H1 (cell line): ENCODE data around the gene NRXN2. TPM values are rescaled to one million over a fixed set of nuclear protein-coding genes. Genes with fewer than 3 reads are reported as not detected.

ENCODE experiments used
- CTCF ChIA-PET: fragments of 300-600 bp; sonication (Branson Sonifier 250); formaldehyde crosslinking; loops from one replicate; lab custom pipeline; 2021; ENCODE audit not compliant: partially characterized antibody; lab: Charles Lee
- POLR2A ChIA-PET: fragments of 300-600 bp; sonication (Branson Sonifier 250); formaldehyde crosslinking; loops from one replicate; lab custom pipeline; 2021; ENCODE audit warnings: inconsistent platforms; ENCODE audit not compliant: partially characterized antibody; lab: Charles Lee
- DNase-seq, 2 experiments: peaks; one replicate each; pipeline versions ENCODE4 v3.0.0 to v3.0.0-alpha.2; 2010 to 2022; ENCODE audit warnings: low spot score in 2 of 2, low read depth in 1 of 2, mixed read lengths in 1 of 2
- FAIRE-seq: peaks from 2 replicates; lab custom pipeline; 2011; peaks lifted over from hg19 to GRCh38; lab: Jason Lieb, UNC
- H2AFZ ChIP-seq: 2 replicates; pipeline ENCODE4 v1.8.1; 2012; ENCODE audit warnings: low read length, inconsistent platforms
- H2AK5ac ChIP-seq: 2 replicates; pipeline ENCODE4 v1.6.1; 2013; ENCODE audit warnings: low read depth, low read length
- H2BK120ac ChIP-seq: replicated peaks from 2 replicates; pipeline ENCODE3; 2013; ENCODE audit warnings: low read depth, low read length, inconsistent platforms
- H2BK12ac ChIP-seq: 2 replicates; pipeline ENCODE4 v1.6.1; 2013; ENCODE audit warnings: low read depth, low read length
- H2BK15ac ChIP-seq: 2 replicates; pipeline ENCODE4 v1.6.1; 2013; ENCODE audit warnings: low read length
- H2BK20ac ChIP-seq: 2 replicates; pipeline ENCODE4 v1.6.1; 2013; ENCODE audit warnings: low read length
- H2BK5ac ChIP-seq: 2 replicates; pipeline ENCODE4 v1.6.1; 2013; ENCODE audit warnings: low read depth, low read length
- H3K14ac ChIP-seq: 2 replicates; pipeline ENCODE4 v1.6.1; 2013; ENCODE audit warnings: inconsistent platforms; ENCODE audit not compliant: insufficient read length
- H3K18ac ChIP-seq: 2 replicates; pipeline ENCODE4 v1.6.1; 2013; ENCODE audit warnings: low read length; ENCODE audit errors: extremely low read depth
- H3K23ac ChIP-seq: 2 replicates; pipeline ENCODE4 v1.6.1; 2013; ENCODE audit warnings: inconsistent platforms; ENCODE audit not compliant: insufficient read length
- H3K23me2 ChIP-seq: 2 replicates; pipeline ENCODE4 v1.6.1; 2013; ENCODE audit warnings: low read depth, low read length
- H3K27ac ChIP-seq: 2 replicates; pipeline ENCODE4 v1.6.1; 2011; ENCODE audit warnings: low read depth, low read length, inconsistent platforms
- H3K27me3 ChIP-seq, 4 experiments: replicated peaks in 1 of 4; 1 replicate in 1 of 4; 2 replicates in 3 of 4; pipeline versions ENCODE4 v1.6.1 to v1.8.1; 2011 to 2013; ENCODE audit warnings: low read length in 3 of 4, mild to moderate bottlenecking in 3 of 4, inconsistent platforms in 2 of 4, mixed read lengths in 2 of 4, moderate library complexity in 1 of 4; ENCODE audit not compliant: control insufficient read depth in 3 of 4, insufficient read depth in 3 of 4; ENCODE audit errors: extremely low read depth in 1 of 4
- H3K36me3 ChIP-seq, 4 experiments: 2 replicates each; pipeline versions ENCODE4 v1.6.1 to v1.8.1; 2011 to 2013; ENCODE audit warnings: mild to moderate bottlenecking in 4 of 4, low read length in 3 of 4, moderate library complexity in 2 of 4, control low read depth in 1 of 4, inconsistent platforms in 1 of 4; ENCODE audit not compliant: insufficient read depth in 4 of 4, control insufficient read depth in 2 of 4
- H3K4ac ChIP-seq: replicated peaks from 2 replicates; pipeline ENCODE3; 2013; ENCODE audit warnings: low read length, low read depth, mixed read lengths, inconsistent platforms; ENCODE audit not compliant: insufficient read length
- H3K4me1 ChIP-seq, 4 experiments: replicated peaks in 1 of 4; 1 replicate in 1 of 4; 2 replicates in 3 of 4; pipeline versions ENCODE4 v1.6.1 to v1.8.1; 2011 to 2013; ENCODE audit warnings: low read length in 3 of 4, inconsistent platforms in 2 of 4, mixed read lengths in 1 of 4; ENCODE audit not compliant: insufficient read depth in 4 of 4, control insufficient read depth in 3 of 4
- H3K4me2 ChIP-seq, 2 experiments: 2 replicates each; pipeline versions ENCODE4 v1.6.1 to v1.8.1; 2011 to 2013; ENCODE audit warnings: low read depth in 2 of 2, low read length in 2 of 2, control low read depth in 1 of 2, inconsistent platforms in 1 of 2, mild to moderate bottlenecking in 1 of 2; ENCODE audit not compliant: insufficient read depth in 1 of 2
- H3K4me3 ChIP-seq, 4 experiments: fragments of 200-600, 300-600 bp in 1 of 4; sonication (generic), shearing (Covaris generic), sonication (Bioruptor Twin) in 1 of 4; 2 replicates each; pipeline versions ENCODE4 v1.5.1 to v1.8.1; 2011 to 2016; ENCODE audit warnings: low read length in 4 of 4, low read depth in 3 of 4, control low read depth in 2 of 4, inconsistent platforms in 2 of 4, mild to moderate bottlenecking in 2 of 4, mixed read lengths in 1 of 4, moderate library complexity in 1 of 4; ENCODE audit not compliant: insufficient read depth in 2 of 4; ENCODE audit errors: extremely low read depth in 1 of 4
- H3K56ac ChIP-seq: replicated peaks from 2 replicates; pipeline ENCODE3; 2013; ENCODE audit warnings: low read depth, mild to moderate bottlenecking, mixed read lengths, low read length, inconsistent platforms; ENCODE audit not compliant: insufficient read length
- H3K79me1 ChIP-seq: 2 replicates; pipeline ENCODE4 v1.6.1; 2013; ENCODE audit warnings: low read depth, low read length, control low read depth
- H3K79me2 ChIP-seq, 2 experiments: 2 replicates each; pipeline versions ENCODE4 v1.6.1 to v1.8.1; 2012 to 2013; ENCODE audit warnings: low read length in 2 of 2, mild to moderate bottlenecking in 2 of 2, inconsistent platforms in 1 of 2; ENCODE audit not compliant: insufficient read depth in 2 of 2, control insufficient read depth in 1 of 2
- H3K9ac ChIP-seq, 4 experiments: replicated peaks in 1 of 4; 1 replicate in 1 of 4; 2 replicates in 3 of 4; pipeline versions ENCODE4 v1.6.1 to v1.8.1; 2011 to 2013; ENCODE audit warnings: low read depth in 3 of 4, low read length in 3 of 4, control low read depth in 2 of 4, mild to moderate bottlenecking in 2 of 4, moderate library complexity in 2 of 4, inconsistent platforms in 1 of 4; ENCODE audit errors: extremely low read depth in 1 of 4
- H3K9me3 ChIP-seq, 2 experiments: 2 replicates each; pipeline versions ENCODE4 v1.6.1 to v1.8.1; 2012 to 2013; ENCODE audit warnings: mild to moderate bottlenecking in 2 of 2, moderate library complexity in 2 of 2, control low read depth in 1 of 2, inconsistent platforms in 1 of 2, low read depth in 1 of 2, low read length in 1 of 2, mixed read lengths in 1 of 2; ENCODE audit not compliant: insufficient read depth in 2 of 2
- H4K20me1 ChIP-seq, 2 experiments: replicated peaks in 1 of 2; 2 replicates each; pipeline versions ENCODE3 to v1.8.1; 2011 to 2013; ENCODE audit warnings: inconsistent platforms in 2 of 2, low read length in 2 of 2, mild to moderate bottlenecking in 1 of 2; ENCODE audit not compliant: insufficient read depth in 2 of 2, control insufficient read depth in 1 of 2
- H4K5ac ChIP-seq: 2 replicates; pipeline ENCODE4 v1.6.1; 2013; ENCODE audit warnings: low read length, low read depth, mixed read lengths, inconsistent platforms; ENCODE audit not compliant: insufficient read length
- H4K8ac ChIP-seq: 2 replicates; pipeline ENCODE4 v1.8.0; 2013; ENCODE audit warnings: mild to moderate bottlenecking, moderate library complexity, low read length, inconsistent platforms; ENCODE audit not compliant: insufficient read depth; ENCODE audit errors: extremely low read depth
- H4K91ac ChIP-seq: replicated peaks from 2 replicates; pipeline ENCODE3; 2013; ENCODE audit warnings: low read length, mixed read lengths, inconsistent platforms; ENCODE audit not compliant: insufficient read length
- NANOG ChIP-seq: IDR thresholded peaks from 2 replicates; pipeline ENCODE4 v1.6.1; 2011; ENCODE audit warnings: low read length, low read depth, mild to moderate bottlenecking, inconsistent platforms; ENCODE audit not compliant: insufficient read depth, poor library complexity, severe bottlenecking
- SIRT6 ChIP-seq: IDR thresholded peaks from one replicate; pipeline ENCODE4 v1.7.1; 2012; ENCODE audit warnings: low read length, inconsistent platforms
- whole genome bisulfite sequencing, 2 experiments: shearing (Covaris generic) in 1 of 2; methylation state at CpG; one replicate each; pipeline versions ENCODE4 v1.1.6 to v1.1.7; 2013 to 2015; ENCODE audit warnings: low lambda C conversion rate in 2 of 2, mixed read lengths in 2 of 2, inconsistent platforms in 1 of 2, low coverage in 1 of 2, missing lambda C conversion rate in 1 of 2; ENCODE audit not compliant: insufficient replicate concordance in 2 of 2, insufficient coverage in 1 of 2, insufficient read length in 1 of 2; ENCODE audit errors: extremely low coverage in 1 of 2, missing lambda C conversion rate in 1 of 2; 5-methylcytosine and 5-hydroxymethylcytosine counted together
- polyA plus RNA-seq, 7 experiments: library from polyadenylated mRNA; depleted of rRNA in 3 of 7; stranded (reverse) in 5 of 7; unstranded in 2 of 7; fragments of >200 nt in 5 of 7; fragments of 200-250 nt in 2 of 7; gene quantifications; 1 replicate in 5 of 7; 2 replicates in 1 of 7; 4 replicates in 1 of 7; pipeline versions ENCODE4 v1.2.1 to v1.2.3, GENCODE V29; 2011 to 2013; ENCODE audit warnings: missing spikeins in 2 of 7, mixed read lengths in 2 of 7
- total RNA-seq: library from RNA; stranded (reverse); fragmentation: NEBNext Ultra II Directional; extraction: Animal tissue kit (Norgen Biotek cat#: 25700); gene quantifications from 2 replicates; pipeline ENCODE4 v1.2.1, GENCODE V29; 2021

NRXN2 gene
- total and polyA plus RNA-seq, 2 of the 8 experiments (the other 6 are each of a cell fraction or from before 2014, with no cell fraction given), result 1.3 to 11.5 TPM

DNA sequence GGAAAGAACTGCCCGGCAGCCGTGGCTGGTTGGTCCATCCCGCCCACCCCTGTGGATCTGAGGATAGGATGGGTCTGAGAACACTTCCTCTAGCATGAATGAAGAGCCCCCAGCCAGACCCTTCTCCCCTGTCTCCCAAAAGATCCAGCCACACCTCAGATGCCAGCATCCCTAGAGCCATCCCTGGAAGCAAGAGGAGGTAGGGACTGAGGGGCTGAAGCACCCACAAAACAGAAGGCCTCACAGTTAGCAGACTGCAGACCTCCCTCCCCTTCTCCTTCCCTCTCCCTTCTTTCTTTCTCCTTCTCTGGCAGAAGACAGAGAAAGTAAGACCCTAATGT is 1.7 kb downstream of the NRXN2 start:
- Histone ChIP-seq H2BK5ac (no peak overlapping the region), H3K4ac (no peak overlapping the region), H4K5ac (no peak overlapping the region), H3K56ac (no peak overlapping the region), H3K36me3 (no peaks in the 10 kb centered on the region), H3K9ac (no peak overlapping the region), H2BK12ac (no peak overlapping the region), H2BK15ac (no peak overlapping the region), H3K4me1 (peaks cover 10 to 33% (median 25%) of the 10 kb centered on the region in 4 experiments), H3K23ac (no peak overlapping the region), H3K9me3 (no peaks in the 10 kb centered on the region), H3K27me3 (peaks cover 7 to 20% (median 17%) of the 10 kb centered on the region in 4 experiments), H3K79me2 (no peaks in the 10 kb centered on the region), H2AFZ (no peak overlapping the region), H3K27ac (no peak overlapping the region), H2BK20ac (no peak overlapping the region), H4K20me1 (no peaks in the 10 kb centered on the region), H2AK5ac (no peak overlapping the region), H3K23me2 (peaks cover 8% of the 10 kb centered on the region; the same call in 1 of the 2 replicates), H4K91ac (no peak overlapping the region), H3K4me3 (no peak overlapping the region), H3K18ac (no peak overlapping the region), H3K4me2 (no peak overlapping the region), H3K79me1 (peaks cover 4% of the 10 kb centered on the region; the same call in 1 of the 2 replicates), H3K14ac (no peak overlapping the region), H4K8ac (no peak overlapping the region), H2BK120ac (no peak overlapping the region)
- POLR2A ChIA-PET, result interaction anchor here (1.4 to 1.7 kb wide), 2 partner anchors 19 to 42 kb away, joined by 5 read pairs; no protein-coding TSS in a partner anchor
- FAIRE-seq (no peak), DNase-seq (no peak)
- CTCF ChIA-PET, result interaction anchor here (1.4 to 2.4 kb wide), 4 partner anchors 27 to 70 kb away, joined by 4 to 18 read pairs (median 12); partner anchors contain the start of gene PYGM
- TF ChIP-seq NANOG (no peak), SIRT6 (no peak)
- 92% methylated on average over 3 of the region's 3 CpGs; no CpG with 5 or more reads in 1 of the 2 experiments for WGBS, 2 experiments
